NCI-H2107 (cell line): ENCODE results near the gene IRAK4.
A peak's percentile ranks its signal among the peaks of the same experiment; 100 is the strongest.

Experiments
- DNase-seq: peaks from one replicate; lab custom pipeline; 2025; lab: John Stamatoyannopoulos, UW

The IRAK4 gene

GRCh38 chr12:43766291-43766690, 7.5 kb downstream of the IRAK4 start:
- DNase-seq = no peak

GRCh38 chr12:43776498-43776897, 17.7 kb downstream of the IRAK4 start:
- no peak for DNase-seq

GRCh38 chr12:43786899-43787693, 28.3 kb downstream of the IRAK4 start:
- DNase-seq = no peak

- DNase-seq = no peak
Observed at GRCh38 chr12:43789941-43790340, 31.2 kb downstream of the IRAK4 start.

GRCh38 chr12:43795716-43796280, 37.0 kb downstream of the IRAK4 start:
- no peak for DNase-seq

GRCh38 chr12:43797561-43798217, 38.9 kb downstream of the IRAK4 start:
- no peak for DNase-seq

GRCh38 chr12:43805149-43805859, 46.6 kb downstream of the IRAK4 start:
- no peak for DNase-seq

- DNase-seq = peak; percentile 67
Observed at GRCh38 chr12:43805860-43806736, 47.3 kb downstream of the IRAK4 start, which contains the start of gene TWF1. TWF1 (minus strand) TSS chr12:43806317; CDS start chr12:43806245, 72 bp downstream.

- no peak for DNase-seq
Observed at GRCh38 chr12:43806737-43807072, 48.0 kb downstream of the IRAK4 start.

GRCh38 chr12:43807386-43807785, 48.6 kb downstream of the IRAK4 start:
- no peak for DNase-seq

- no peak for DNase-seq
Observed at GRCh38 chr12:43812057-43812456, 53.3 kb downstream of the IRAK4 start.

GRCh38 chr12:43812926-43813325, 54.2 kb downstream of the IRAK4 start:
- DNase-seq = no peak

GRCh38 chr12:43815416-43815815, 56.7 kb downstream of the IRAK4 start:
- DNase-seq = no peak

- no peak for DNase-seq
Observed at GRCh38 chr12:43816168-43816567, 57.4 kb downstream of the IRAK4 start.

GRCh38 chr12:43824207-43824775, 65.5 kb downstream of the IRAK4 start:
- DNase-seq = no peak

- no peak for DNase-seq
Observed at GRCh38 chr12:43826681-43827080, 67.9 kb downstream of the IRAK4 start.

GRCh38 chr12:43827093-43827492, 68.3 kb downstream of the IRAK4 start:
- no peak for DNase-seq

- no peak for DNase-seq
Observed at GRCh38 chr12:43832463-43833168, 73.9 kb downstream of the IRAK4 start.

- DNase-seq = no peak
Observed at GRCh38 chr12:43835264-43835655, 76.5 kb downstream of the IRAK4 start.

- no peak for DNase-seq
Observed at GRCh38 chr12:43835656-43836474, 77.1 kb downstream of the IRAK4 start, which contains the start of gene TMEM117. TMEM117 (plus strand) TSS chr12:43836081.
